Neural crest cell (in vitro differentiated cells): ENCODE measurements around the gene SESN3. TPM values are rescaled to one million over a fixed set of nuclear protein-coding genes. Genes with fewer than 3 reads are reported as not detected.
A peak's percentile ranks its signal among the peaks of the same experiment; 100 is the strongest.

Experiments
- DNase-seq: peaks from one replicate; pipeline ENCODE4 v3.0.0; 2021; ENCODE audit warnings: low read depth, mixed read lengths, low spot score
- H3K27ac Mint-ChIP-seq: one replicate; pipeline ENCODE4 v1.8.0; 2021; ENCODE audit warnings: mild to moderate bottlenecking, mixed read lengths; ENCODE audit not compliant: unreplicated experiment
- H3K27me3 Mint-ChIP-seq: 2 replicates; pipeline ENCODE4 v1.8.0; 2021; ENCODE audit warnings: low read depth, mild to moderate bottlenecking, mixed read lengths
- H3K36me3 Mint-ChIP-seq: 2 replicates; pipeline ENCODE4 v1.8.0; 2021; ENCODE audit warnings: low read depth, mild to moderate bottlenecking, mixed read lengths
- H3K4me1 Mint-ChIP-seq: 2 replicates; pipeline ENCODE4 v1.8.0; 2021; ENCODE audit warnings: mixed read lengths
- H3K4me3 Mint-ChIP-seq: one replicate; pipeline ENCODE4 v1.8.0; 2021; ENCODE audit warnings: mild to moderate bottlenecking, mixed read lengths
- H3K9me3 Mint-ChIP-seq: 2 replicates; pipeline ENCODE4 v1.8.0; 2021; ENCODE audit warnings: mixed read lengths
- total RNA-seq: library from RNA; stranded (reverse); gene quantifications from 2 replicates; pipeline ENCODE4 v1.2.1, GENCODE V29; 2021
- TF ChIP-seq, protein P1 (sequence below): fragments of 200-600 bp; sonication (generic); conservative IDR thresholded peaks from 2 replicates; pipeline ENCODE4 v1.5.0; 2021; ENCODE audit warnings: antibody characterized with exemption, mild to moderate bottlenecking

Gene SESN3
- total RNA-seq, 1 donor from 2014 or later = 77.8 TPM

DNA sequence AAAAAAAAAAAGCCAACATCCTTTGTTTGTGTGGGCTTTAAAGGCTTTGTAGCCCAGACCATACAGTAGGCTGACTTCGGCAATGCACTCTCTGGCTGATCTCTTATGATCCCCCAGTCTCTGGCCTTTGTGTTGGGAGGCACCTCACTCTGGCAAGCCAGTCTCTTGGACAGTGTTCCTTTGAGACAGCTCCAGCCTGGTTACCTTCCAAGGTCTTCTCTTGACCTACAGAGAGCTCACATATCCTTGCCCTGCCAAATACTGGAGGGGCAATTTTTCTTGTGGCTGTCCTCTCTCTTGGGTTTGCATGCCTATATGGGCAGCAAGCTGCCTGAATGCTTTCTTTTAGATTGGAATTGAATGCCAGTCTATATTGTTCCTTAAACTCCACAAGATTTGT is 69.8 kb downstream of the SESN3 start:
- TF ChIP-seq, protein P1, sequence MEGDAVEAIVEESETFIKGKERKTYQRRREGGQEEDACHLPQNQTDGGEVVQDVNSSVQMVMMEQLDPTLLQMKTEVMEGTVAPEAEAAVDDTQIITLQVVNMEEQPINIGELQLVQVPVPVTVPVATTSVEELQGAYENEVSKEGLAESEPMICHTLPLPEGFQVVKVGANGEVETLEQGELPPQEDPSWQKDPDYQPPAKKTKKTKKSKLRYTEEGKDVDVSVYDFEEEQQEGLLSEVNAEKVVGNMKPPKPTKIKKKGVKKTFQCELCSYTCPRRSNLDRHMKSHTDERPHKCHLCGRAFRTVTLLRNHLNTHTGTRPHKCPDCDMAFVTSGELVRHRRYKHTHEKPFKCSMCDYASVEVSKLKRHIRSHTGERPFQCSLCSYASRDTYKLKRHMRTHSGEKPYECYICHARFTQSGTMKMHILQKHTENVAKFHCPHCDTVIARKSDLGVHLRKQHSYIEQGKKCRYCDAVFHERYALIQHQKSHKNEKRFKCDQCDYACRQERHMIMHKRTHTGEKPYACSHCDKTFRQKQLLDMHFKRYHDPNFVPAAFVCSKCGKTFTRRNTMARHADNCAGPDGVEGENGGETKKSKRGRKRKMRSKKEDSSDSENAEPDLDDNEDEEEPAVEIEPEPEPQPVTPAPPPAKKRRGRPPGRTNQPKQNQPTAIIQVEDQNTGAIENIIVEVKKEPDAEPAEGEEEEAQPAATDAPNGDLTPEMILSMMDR = no peak
- no peak overlapping the region for H3K27ac Mint-ChIP-seq
- H3K9me3 Mint-ChIP-seq = peaks cover 4% of the 10 kb centered on the region
- no peak for DNase-seq
- H3K27me3 Mint-ChIP-seq = no peaks in the 10 kb centered on the region
- peaks cover 20% of the 10 kb centered on the region for H3K4me1 Mint-ChIP-seq
- H3K4me3 Mint-ChIP-seq = no peak overlapping the region
- H3K36me3 Mint-ChIP-seq = no peaks in the 10 kb centered on the region

DNA sequence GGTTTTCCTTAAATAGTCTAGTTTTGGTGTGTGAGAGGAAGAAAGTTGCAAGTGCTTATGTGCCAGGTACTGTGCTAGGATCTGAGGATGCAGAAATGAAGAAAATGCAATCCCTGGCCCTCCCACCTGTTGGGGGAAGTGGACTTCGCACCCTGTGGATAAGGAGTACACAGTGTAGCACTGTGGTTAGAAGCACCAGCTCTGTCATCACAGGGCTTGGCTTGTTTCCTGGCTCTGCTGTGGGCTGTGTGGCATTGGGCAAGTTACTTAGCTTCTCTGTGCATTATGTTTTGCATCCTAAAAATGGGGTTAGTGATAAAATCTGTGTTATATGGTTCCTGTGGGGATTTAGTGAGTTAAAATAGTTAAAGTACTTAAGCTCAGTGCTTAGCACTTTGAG is 73.2 kb downstream of the SESN3 start:
- H3K27ac Mint-ChIP-seq = no peak overlapping the region
- TF ChIP-seq, protein P1 = no peak
- peaks cover 26% of the 10 kb centered on the region for H3K4me1 Mint-ChIP-seq
- H3K36me3 Mint-ChIP-seq = no peaks in the 10 kb centered on the region
- peaks cover 6% of the 10 kb centered on the region for H3K9me3 Mint-ChIP-seq
- H3K4me3 Mint-ChIP-seq = no peak overlapping the region
- no peaks in the 10 kb centered on the region for H3K27me3 Mint-ChIP-seq
- no peak for DNase-seq

DNA sequence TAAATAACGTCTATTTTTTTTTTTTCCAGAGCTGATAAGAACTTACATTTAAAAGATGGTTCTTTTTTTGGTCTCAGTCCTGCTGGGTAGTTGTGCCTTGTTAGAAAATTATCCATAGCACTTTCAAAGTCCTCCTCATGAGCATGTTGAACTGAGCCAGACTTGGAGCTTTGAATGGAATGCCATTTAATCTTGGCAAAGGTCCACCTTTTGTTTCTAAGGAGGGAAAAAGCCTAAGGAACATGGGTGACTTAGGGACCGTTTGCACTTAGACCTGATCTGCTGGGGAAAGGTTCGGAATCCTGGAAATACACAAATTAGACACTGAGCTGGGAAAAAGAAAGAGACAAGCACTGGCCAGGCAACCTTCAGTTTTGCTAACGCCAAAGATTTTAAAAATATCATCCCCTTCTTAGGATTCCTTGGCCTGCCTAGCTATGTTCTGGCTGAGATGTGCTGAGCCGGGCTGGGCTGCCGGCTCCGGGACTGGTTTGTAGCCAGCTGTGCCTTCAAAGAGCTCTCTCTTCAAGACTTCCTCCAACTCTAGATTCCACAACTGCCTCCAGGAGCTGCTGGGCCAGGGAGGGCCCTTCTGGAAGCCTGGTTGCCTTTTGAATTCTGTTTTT is 74.0 kb downstream of the SESN3 start:
- no peak for DNase-seq
- Mint-ChIP-seq H3K4me1 (peaks cover 28% of the 10 kb centered on the region), H3K36me3 (no peaks in the 10 kb centered on the region), H3K9me3 (peaks cover 6% of the 10 kb centered on the region), H3K4me3 (no peak overlapping the region), H3K27me3 (no peaks in the 10 kb centered on the region), H3K27ac (no peak overlapping the region)
- TF ChIP-seq, protein P1 = no peak

DNA sequence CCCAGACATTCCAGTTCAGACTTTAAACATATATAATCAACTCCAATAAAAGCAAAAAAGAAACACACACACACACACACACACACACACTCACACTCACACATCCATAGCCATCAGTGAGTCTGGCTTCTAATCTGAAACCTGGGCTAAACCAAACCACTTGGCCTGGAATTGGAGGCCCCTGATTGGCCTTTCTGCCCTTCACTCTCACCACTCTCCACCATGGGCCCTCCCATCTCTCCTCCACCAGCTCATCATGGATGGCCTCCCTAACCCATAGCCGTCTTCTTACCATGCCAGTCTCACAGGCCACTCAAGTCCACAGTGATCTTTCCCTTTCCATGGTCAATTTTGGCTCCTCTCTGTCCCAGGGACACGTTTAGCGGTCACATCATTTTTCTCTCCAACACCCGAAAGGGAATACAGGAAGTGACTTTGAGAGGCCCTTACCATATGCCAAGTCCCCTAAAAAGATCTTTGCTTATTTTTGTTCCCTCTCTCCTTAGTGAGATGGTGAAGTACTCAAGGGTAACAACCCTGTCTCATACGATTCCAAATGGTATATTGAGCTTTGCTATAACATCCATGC is 74.8 kb downstream of the SESN3 start:
- H3K27ac Mint-ChIP-seq = no peak overlapping the region
- peaks cover 6% of the 10 kb centered on the region for H3K9me3 Mint-ChIP-seq
- DNase-seq = no peak
- H3K27me3 Mint-ChIP-seq = no peaks in the 10 kb centered on the region
- no peak overlapping the region for H3K4me3 Mint-ChIP-seq
- H3K36me3 Mint-ChIP-seq = no peaks in the 10 kb centered on the region
- TF ChIP-seq, protein P1 = no peak
- H3K4me1 Mint-ChIP-seq = peaks cover 30% of the 10 kb centered on the region

DNA sequence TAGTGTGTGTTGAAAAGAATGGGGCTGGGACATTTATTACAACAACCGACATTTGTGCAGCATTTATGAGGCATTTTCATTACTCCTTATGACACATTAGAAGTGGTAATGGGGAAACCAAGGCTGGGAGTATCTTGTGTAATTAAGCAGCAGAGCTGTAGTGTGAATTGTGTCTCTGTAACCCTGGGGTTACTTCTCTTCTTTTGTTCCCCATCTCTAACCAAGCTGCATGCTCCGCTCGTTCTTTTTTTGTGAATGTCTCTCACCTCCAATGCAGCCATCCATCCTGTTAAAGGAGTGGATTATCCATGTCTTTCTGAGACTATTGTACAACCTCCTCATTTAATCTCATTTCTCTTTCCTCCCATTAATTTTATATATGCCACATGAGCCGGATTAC is 75.6 kb downstream of the SESN3 start:
- no peaks in the 10 kb centered on the region for H3K36me3 Mint-ChIP-seq
- H3K27ac Mint-ChIP-seq = peak overlapping the region; percentile 68
- no peak for DNase-seq
- TF ChIP-seq, protein P1 = no peak
- peaks cover 27% of the 10 kb centered on the region for H3K4me1 Mint-ChIP-seq
- H3K9me3 Mint-ChIP-seq = peaks cover 6% of the 10 kb centered on the region
- H3K4me3 Mint-ChIP-seq = no peak overlapping the region
- peaks cover under 1% of the 10 kb centered on the region for H3K27me3 Mint-ChIP-seq
